Endothelial cell of umbilical vein (primary cell): ENCODE data around the gene TIMM29. TPM values are rescaled to one million over a fixed set of nuclear protein-coding genes. Genes with fewer than 3 reads are reported as not detected.
"Not testable (repeated sequence)": the region's sequence is repeated elsewhere in the genome, so short reads cannot be mapped to it uniquely, and the experiment has no call there.

Experiments
- BruUV-seq: library from RNA; stranded (reverse); fragments of 400-500 nt; replicated peaks from 2 replicates; lab custom pipeline; 2021; lab: Mats Ljungman, UMichigan
- CTCF ChIA-PET: fragments of 300-600, 350-600 bp; sonication (Branson Sonifier 250); formaldehyde crosslinking; loops from one replicate; lab custom pipeline; 2021; ENCODE audit warnings: antibody characterized with exemption, inconsistent platforms; lab: Charles Lee
- POLR2A ChIA-PET: fragments of 300-600, 350-600 bp; sonication (Branson Sonifier 250); formaldehyde crosslinking; loops from one replicate; lab custom pipeline; 2021; ENCODE audit warnings: antibody characterized with exemption, inconsistent platforms; lab: Charles Lee
- DNase-seq: peaks from one replicate; pipeline ENCODE4 v3.0.0-alpha.2; 2011; ENCODE audit warnings: low read depth, low spot score
- FAIRE-seq: peaks from 2 replicates; lab custom pipeline; 2011; peaks lifted over from hg19 to GRCh38; lab: Jason Lieb, UNC
- H2AFZ ChIP-seq: 2 replicates; pipeline ENCODE4 v1.6.0; 2012; ENCODE audit warnings: low read depth, low read length, control low read depth, inconsistent platforms
- H3K27ac ChIP-seq: 2 replicates; pipeline ENCODE4 v1.5.1; 2011; ENCODE audit warnings: low read depth, mild to moderate bottlenecking, control low read depth, low read length, moderate library complexity; ENCODE audit not compliant: insufficient read depth
- H3K27me3 ChIP-seq, 2 experiments: 2 replicates each; pipeline versions ENCODE4 v1.6.0 to v1.6.1; 2011; ENCODE audit warnings: low read length in 2 of 2, mixed read lengths in 1 of 2; ENCODE audit not compliant: control insufficient read depth in 2 of 2, insufficient read depth in 2 of 2
- H3K36me3 ChIP-seq, 2 experiments: 2 replicates in 1 of 2; 3 replicates in 1 of 2; pipeline ENCODE4 v1.5.1; 2011; ENCODE audit warnings: low read length in 2 of 2, mild to moderate bottlenecking in 1 of 2, moderate library complexity in 1 of 2; ENCODE audit not compliant: control insufficient read depth in 2 of 2, insufficient read depth in 2 of 2; ENCODE audit errors: extremely low read depth in 1 of 2
- H3K4me1 ChIP-seq: 3 replicates; pipeline ENCODE4 v1.5.1; 2011; ENCODE audit warnings: mild to moderate bottlenecking, low read length; ENCODE audit not compliant: control insufficient read depth, insufficient read depth; ENCODE audit errors: extremely low read depth
- H3K4me2 ChIP-seq: 2 replicates; pipeline ENCODE4 v1.6.1; 2011; ENCODE audit warnings: low read length, control low read depth, mixed read lengths; ENCODE audit not compliant: insufficient read depth
- H3K4me3 ChIP-seq, 3 experiments: fragments of 200-600 bp in 1 of 3; sonication (generic), shearing (Covaris generic) in 1 of 3; replicated peaks in 1 of 3; 2 replicates each; pipeline ENCODE4 v1.5.1; 2011 to 2016; ENCODE audit warnings: control low read depth in 3 of 3, low read length in 3 of 3, mild to moderate bottlenecking in 2 of 3, inconsistent platforms in 1 of 3, low read depth in 1 of 3, moderate library complexity in 1 of 3; ENCODE audit not compliant: insufficient read depth in 1 of 3
- H3K79me2 ChIP-seq: 2 replicates; pipeline ENCODE4 v1.6.0; 2012; ENCODE audit warnings: low read length, inconsistent platforms; ENCODE audit not compliant: control insufficient read depth, insufficient read depth
- H3K9ac ChIP-seq: replicated peaks from 2 replicates; pipeline ENCODE3; 2011; ENCODE audit warnings: low read length, control low read depth; ENCODE audit not compliant: insufficient read depth; ENCODE audit errors: extremely low read depth
- H3K9me1 ChIP-seq: replicated peaks from 3 replicates; pipeline ENCODE4 v1.6.0; 2011; ENCODE audit warnings: mild to moderate bottlenecking, low read length; ENCODE audit not compliant: control insufficient read depth, insufficient read depth; ENCODE audit errors: extremely low read depth
- H3K9me3 ChIP-seq: replicated peaks from 2 replicates; pipeline ENCODE4 v1.5.1; 2012; ENCODE audit warnings: low read length, inconsistent platforms; ENCODE audit not compliant: control insufficient read depth, insufficient read depth
- H4K20me1 ChIP-seq: replicated peaks from 2 replicates; pipeline ENCODE3; 2011; ENCODE audit warnings: mild to moderate bottlenecking, low read length; ENCODE audit not compliant: control insufficient read depth, insufficient read depth; ENCODE audit errors: extremely low read depth
- CTCF ChIP-seq, 2 donors: IDR thresholded peaks; 1 replicate in 1 of 2; 2 replicates in 1 of 2; pipeline ENCODE4 v1.5.1; 2011; ENCODE audit warnings: low read length in 2 of 2, mild to moderate bottlenecking in 2 of 2, moderate library complexity in 2 of 2, control low read depth in 1 of 2, inconsistent platforms in 1 of 2, low read depth in 1 of 2; ENCODE audit not compliant: insufficient read depth in 1 of 2; ENCODE audit errors: extremely low read depth in 1 of 2
- EZH2 ChIP-seq: IDR thresholded peaks from 2 replicates; pipeline ENCODE4 v1.6.1; 2012; ENCODE audit warnings: borderline replicate concordance, low read depth, mild to moderate bottlenecking, moderate library complexity, low read length, inconsistent platforms; ENCODE audit not compliant: severe bottlenecking
- FOS ChIP-seq: IDR thresholded peaks from 2 replicates; pipeline ENCODE4 v1.6.1; 2011; ENCODE audit warnings: mild to moderate bottlenecking, low read length, moderate library complexity, borderline replicate concordance; ENCODE audit not compliant: insufficient read depth
- JUN ChIP-seq: IDR thresholded peaks from 2 replicates; pipeline ENCODE4 v1.6.1; 2011; ENCODE audit warnings: borderline replicate concordance, low read depth; ENCODE audit not compliant: insufficient read length, insufficient read depth
- POLR2A ChIP-seq: IDR thresholded peaks from 2 replicates; pipeline ENCODE4 v1.6.1; 2012; ENCODE audit warnings: low read depth, mild to moderate bottlenecking, control low read depth, low read length
- POLR2AphosphoS5 ChIP-seq: IDR thresholded peaks from 2 replicates; pipeline ENCODE4 v1.6.1; 2012; ENCODE audit warnings: low read depth, mild to moderate bottlenecking, control low read depth, low read length, moderate library complexity; ENCODE audit not compliant: insufficient read depth
- dilution Hi-C: fragments of 300-500 bp; cut with MboI; formaldehyde crosslinking; loops from one replicate; pipeline ENCODE4 v1.15.0; 2019; ENCODE audit warnings: low sequenced_read_pairs; ENCODE audit not compliant: extremely low pct_ligation_motif_present
- intact Hi-C: fragments of 100-400 bp; cut with micrococcal nuclease; formaldehyde crosslinking; loops from one replicate; pipeline ENCODE4 v1.10.0; 2022
- polyA plus RNA-seq, 4 experiments: library from polyadenylated mRNA; depleted of rRNA in 3 of 4; stranded (reverse) in 3 of 4; unstranded in 1 of 4; fragments of >200 nt; gene quantifications; 2 replicates each; pipeline versions ENCODE4 v1.2.1 to v1.2.3, GENCODE V29; 2011 to 2012; ENCODE audit warnings: missing spikeins in 1 of 4
- total RNA-seq: library from RNA; stranded (reverse); gene quantifications from 2 replicates; pipeline ENCODE4 v1.2.3, GENCODE V29; 2021
- TF ChIP-seq, protein P1 (sequence below): IDR thresholded peaks from 2 replicates; pipeline ENCODE4 v1.6.1; 2011; ENCODE audit not compliant: insufficient read depth, insufficient read length

The TIMM29 gene
- total and polyA plus RNA-seq, 2 donors (not counting 3 experiments of a cell fraction or from before 2014, with no cell fraction given), result 10.7 to 20.6 TPM

- Histone ChIP-seq H3K27ac (no peak overlapping the region), H4K20me1 (no peaks in the 10 kb centered on the region), H3K4me1 (peaks cover 7% of the 10 kb centered on the region), H3K27me3 (no peaks in the 10 kb centered on the region), H3K79me2 (peaks cover 2% of the 10 kb centered on the region), H2AFZ (peak overlapping the region; percentile 21), H3K9ac (no peak overlapping the region), H3K9me3 (no peaks in the 10 kb centered on the region), H3K4me3 (no peak overlapping the region), H3K4me2 (peak overlapping the region; percentile 18), H3K9me1 (no peaks in the 10 kb centered on the region), H3K36me3 (no peaks in the 10 kb centered on the region)
- intact Hi-C loops, result loop anchor here (1.0 to 10.0 kb wide), 5 partner anchors 38 to 266 kb away; no protein-coding TSS in a partner anchor
- DNase-seq, result peak; percentile 86
- dilution Hi-C loops, result no loop called here
- no TSS peak for BruUV-seq
- ChIA-PET CTCF (interaction anchor here (0.5 to 3.8 kb wide), 56 partner anchors 8 to 1778 kb away, joined by 3 to 24 read pairs (median 4); partner anchors contain the start of genes CARM1, LDLR and SMARCA4), POLR2A (interaction anchor here (0.5 to 1.2 kb wide), 3 partner anchors 9 to 432 kb away, joined by 3 to 10 read pairs (median 4); no protein-coding TSS in a partner anchor)
- FAIRE-seq, result peak; percentile 91
- TF ChIP-seq POLR2AphosphoS5 (no peak), JUN (no peak), EZH2 (no peak), POLR2A (no peak), FOS (no peak), CTCF (IDR thresholded peaks at IDR 0.05; ENCODE audit: extremely low read depth in 1 of 2, insufficient read depth in 1 of 2, low read depth in 1 of 2, low read length in 2 of 2) (peak; percentile 49 to 60)
- TF ChIP-seq, protein P1, sequence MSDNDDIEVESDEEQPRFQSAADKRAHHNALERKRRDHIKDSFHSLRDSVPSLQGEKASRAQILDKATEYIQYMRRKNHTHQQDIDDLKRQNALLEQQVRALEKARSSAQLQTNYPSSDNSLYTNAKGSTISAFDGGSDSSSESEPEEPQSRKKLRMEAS, result no peak
These were observed 8.1 kb downstream of the TIMM29 start for GRCh38 chr19:10936661-10937084.

DNA sequence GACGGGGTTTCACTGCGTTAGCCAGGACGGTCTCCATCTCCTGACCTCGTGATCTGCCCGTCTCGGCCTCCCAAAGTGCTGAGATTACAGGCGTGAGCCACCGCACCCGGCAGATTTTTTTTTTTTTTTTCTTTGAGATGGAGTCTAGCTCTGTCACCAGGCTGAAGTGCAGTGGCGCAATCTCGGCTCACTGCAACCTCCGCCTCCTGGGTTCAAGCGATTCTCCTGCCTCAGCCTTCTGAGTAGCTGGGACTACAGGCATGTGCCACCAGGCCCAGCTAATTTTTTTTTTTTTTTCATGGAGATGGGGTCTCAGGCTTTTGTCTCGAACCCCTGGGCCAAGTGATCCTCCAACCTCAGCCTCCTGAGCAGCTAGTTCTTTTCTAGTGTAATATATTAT is 13.0 kb downstream of the TIMM29 start:
- H3K36me3 ChIP-seq, H2AFZ ChIP-seq, H4K20me1 ChIP-seq, H3K9me1 ChIP-seq, H3K9ac ChIP-seq, H3K4me2 ChIP-seq, H3K9me3 ChIP-seq, H3K4me3 ChIP-seq, H3K4me1 ChIP-seq, DNase-seq, BruUV-seq, H3K27ac ChIP-seq, H3K79me2 ChIP-seq, H3K27me3 ChIP-seq, dilution Hi-C loops, FAIRE-seq: not testable (repeated sequence)
- POLR2A ChIA-PET, result interaction anchor here (0.6 to 0.7 kb wide), 2 partner anchors 22 to 34 kb away, joined by 3 to 5 read pairs; no protein-coding TSS in a partner anchor
- CTCF ChIA-PET, result interaction anchor here (0.7 to 2.6 kb wide), 25 partner anchors 8 to 94 kb away, joined by 3 to 35 read pairs (median 7); partner anchors contain the start of genes CARM1 and SMARCA4
- intact Hi-C loops, result loop anchor here (1.0 to 5.0 kb wide), 2 partner anchors 19 to 76 kb away; no protein-coding TSS in a partner anchor

DNA sequence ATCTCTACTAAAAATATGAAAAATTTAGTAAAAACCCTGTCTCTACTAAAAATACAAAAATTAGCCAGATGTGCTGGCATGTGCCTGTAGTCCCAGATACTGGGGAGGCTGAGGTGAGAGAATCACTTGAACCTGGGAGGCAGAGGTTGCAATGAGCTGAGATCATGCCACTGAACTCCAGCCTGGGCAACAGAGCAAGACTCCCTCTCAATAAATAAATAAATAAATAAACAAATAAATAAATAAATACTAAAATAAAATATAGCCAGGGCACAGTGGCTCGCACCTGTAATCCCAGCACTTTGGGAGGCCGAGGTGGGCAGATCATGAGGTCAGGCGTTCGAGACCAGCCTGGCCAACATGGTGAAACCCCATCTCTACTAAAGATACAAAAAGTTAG is 14.8 kb downstream of the TIMM29 start:
- H3K9ac ChIP-seq, H3K9me1 ChIP-seq, H3K4me1 ChIP-seq, H3K27me3 ChIP-seq, dilution Hi-C loops, DNase-seq, H4K20me1 ChIP-seq, H3K36me3 ChIP-seq, H3K4me3 ChIP-seq, FAIRE-seq, BruUV-seq, H3K27ac ChIP-seq, H3K4me2 ChIP-seq, CTCF ChIA-PET, H3K9me3 ChIP-seq, H2AFZ ChIP-seq, H3K79me2 ChIP-seq, POLR2A ChIA-PET: not testable (repeated sequence)
- intact Hi-C loops, result loop anchor here (5.0 kb wide), 1 partner anchor 74 kb away; no protein-coding TSS in a partner anchor
